PC-9 (cell line): Measurements from ENCODE around the gene NXN. TPM values are rescaled to one million over a fixed set of nuclear protein-coding genes. Genes with fewer than 3 reads are reported as not detected.
"Not testable (repeated sequence)": the region's sequence is repeated elsewhere in the genome, so short reads cannot be mapped to it uniquely, and the experiment has no call there.

ENCODE experiments used
- BruUV-seq: library from RNA; stranded (reverse); fragments of 400-500 nt; replicated peaks from 2 replicates; lab custom pipeline; 2021; lab: Mats Ljungman, UMichigan
- CTCF ChIA-PET: fragments of 300-600 bp; sonication (Branson Sonifier 250); formaldehyde crosslinking; loops from one replicate; lab custom pipeline; 2022; ENCODE audit warnings: antibody characterized with exemption; lab: Charles Lee
- POLR2A ChIA-PET: fragments of 300-600 bp; sonication (Branson Sonifier 250); formaldehyde crosslinking; loops from one replicate; lab custom pipeline; 2022; ENCODE audit warnings: antibody characterized with exemption; ENCODE audit not compliant: unreplicated experiment; lab: Charles Lee
- DNase-seq, 2 experiments: peaks; one replicate each; pipeline versions ENCODE4 v3.0.0 to v3.0.0-alpha.2; 2015 to 2022; ENCODE audit warnings: mixed read lengths in 1 of 2
- H2AFZ ChIP-seq: fragments of 200-600 bp; sonication (generic); 2 replicates; pipeline ENCODE4 v1.8.1; 2017; ENCODE audit warnings: antibody characterized with exemption
- H3F3A ChIP-seq: fragments of 200-600 bp; sonication (generic); 2 replicates; pipeline ENCODE4 v1.8.1; 2017; ENCODE audit warnings: antibody characterized with exemption, mild to moderate bottlenecking, low read depth; ENCODE audit not compliant: insufficient read depth
- H3K27ac ChIP-seq: fragments of 200-600 bp; sonication (generic); 2 replicates; pipeline ENCODE4 v1.6.1; 2016; ENCODE audit warnings: mixed run types
- H3K27me3 ChIP-seq: fragments of 200-600 bp; sonication (generic); 2 replicates; pipeline ENCODE4 v1.6.1; 2016; ENCODE audit warnings: low read depth, mixed run types; ENCODE audit not compliant: insufficient read depth
- H3K36me3 ChIP-seq: fragments of 200-600 bp; sonication (generic); 2 replicates; pipeline ENCODE4 v1.6.1; 2016; ENCODE audit warnings: low read depth, mixed run types
- H3K4me1 ChIP-seq: fragments of 200-600 bp; sonication (generic); replicated peaks from 2 replicates; pipeline ENCODE4 v1.6.1; 2016; ENCODE audit warnings: mixed run types; ENCODE audit not compliant: insufficient read depth
- H3K4me2 ChIP-seq: fragments of 200-600 bp; sonication (generic); 2 replicates; pipeline ENCODE4 v1.6.1; 2017; ENCODE audit warnings: mixed run types
- H3K4me3 ChIP-seq: fragments of 200-600 bp; sonication (generic); 2 replicates; pipeline ENCODE4 v1.6.1; 2016; ENCODE audit warnings: mixed run types
- H3K79me2 ChIP-seq: fragments of 200-600 bp; sonication (generic); 2 replicates; pipeline ENCODE4 v1.6.1; 2017; ENCODE audit warnings: low read depth, mixed run types
- H3K9me2 ChIP-seq: fragments of 200-600 bp; sonication (generic); 2 replicates; pipeline ENCODE4 v1.8.1; 2017; ENCODE audit warnings: mild to moderate bottlenecking; ENCODE audit not compliant: insufficient read depth
- H3K9me3 ChIP-seq: fragments of 200-600 bp; sonication (generic); 2 replicates; pipeline ENCODE4 v1.8.1; 2016; ENCODE audit warnings: low read depth; ENCODE audit not compliant: insufficient read depth
- H4K20me1 ChIP-seq: fragments of 200-600 bp; sonication (generic); 2 replicates; pipeline ENCODE4 v1.8.1; 2017; ENCODE audit not compliant: insufficient read depth
- EZH2 ChIP-seq: fragments of 200-600 bp; sonication (generic); IDR thresholded peaks from 2 replicates; pipeline ENCODE4 v1.8.0; 2017; ENCODE audit warnings: antibody characterized with exemption, low read depth
- intact Hi-C: fragments of 100-400 bp; cut with micrococcal nuclease; formaldehyde crosslinking; loops from one replicate; pipeline ENCODE4 v1.10.0; 2022; ENCODE audit not compliant: unreplicated experiment
- total RNA-seq: library from RNA; stranded (reverse); gene quantifications from 2 replicates; pipeline ENCODE4 v1.2.3, GENCODE V29; 2021
- TF ChIP-seq, protein P1 (sequence below): fragments of 200-600 bp; sonication (generic); conservative IDR thresholded peaks from 2 replicates; pipeline ENCODE4 v1.6.1; 2017; ENCODE audit warnings: mixed run types, antibody characterized with exemption, mild to moderate bottlenecking, moderate library complexity

Gene NXN
- total RNA-seq, 1 experiment from 2014 or later: 59.8 TPM

- Histone ChIP-seq H3K27ac (no peak overlapping the region), H3K9me2 (no peaks in the 10 kb centered on the region), H3K36me3 (0 out of 2 replicates have a peak, but pooled peaks cover 22% of the 10 kb centered on the region), H3K9me3 (no peaks in the 10 kb centered on the region), H3K27me3 (no peaks in the 10 kb centered on the region), H3K79me2 (peaks cover 17% of the 10 kb centered on the region), H3F3A (peaks cover 9% of the 10 kb centered on the region; the same call in 1 of the 2 replicates), H3K4me2 (no peak overlapping the region), H3K4me3 (no peak overlapping the region), H2AFZ (no peak overlapping the region), H4K20me1 (peaks cover 15% of the 10 kb centered on the region), H3K4me1 (no peaks in the 10 kb centered on the region)
- DNase-seq: no peak
- TF ChIP-seq, protein P1, sequence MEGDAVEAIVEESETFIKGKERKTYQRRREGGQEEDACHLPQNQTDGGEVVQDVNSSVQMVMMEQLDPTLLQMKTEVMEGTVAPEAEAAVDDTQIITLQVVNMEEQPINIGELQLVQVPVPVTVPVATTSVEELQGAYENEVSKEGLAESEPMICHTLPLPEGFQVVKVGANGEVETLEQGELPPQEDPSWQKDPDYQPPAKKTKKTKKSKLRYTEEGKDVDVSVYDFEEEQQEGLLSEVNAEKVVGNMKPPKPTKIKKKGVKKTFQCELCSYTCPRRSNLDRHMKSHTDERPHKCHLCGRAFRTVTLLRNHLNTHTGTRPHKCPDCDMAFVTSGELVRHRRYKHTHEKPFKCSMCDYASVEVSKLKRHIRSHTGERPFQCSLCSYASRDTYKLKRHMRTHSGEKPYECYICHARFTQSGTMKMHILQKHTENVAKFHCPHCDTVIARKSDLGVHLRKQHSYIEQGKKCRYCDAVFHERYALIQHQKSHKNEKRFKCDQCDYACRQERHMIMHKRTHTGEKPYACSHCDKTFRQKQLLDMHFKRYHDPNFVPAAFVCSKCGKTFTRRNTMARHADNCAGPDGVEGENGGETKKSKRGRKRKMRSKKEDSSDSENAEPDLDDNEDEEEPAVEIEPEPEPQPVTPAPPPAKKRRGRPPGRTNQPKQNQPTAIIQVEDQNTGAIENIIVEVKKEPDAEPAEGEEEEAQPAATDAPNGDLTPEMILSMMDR: no peak
- no peak for TF ChIP-seq EZH2
- CTCF ChIA-PET: no interaction called here
- POLR2A ChIA-PET: no interaction called here
- intact Hi-C loops: no loop called here
- BruUV-seq: no TSS peak
These were observed 190.3 kb downstream of the NXN start for GRCh38 chr17:789160-789840.

GRCh38 chr17:788551-788950 lies 191.0 kb downstream of the NXN start:
- no peaks in the 10 kb centered on the region for H3K9me3 ChIP-seq
- peaks cover 9% of the 10 kb centered on the region; the same call in 1 of the 2 replicates for H3F3A ChIP-seq
- H3K79me2 ChIP-seq: peaks cover 25% of the 10 kb centered on the region
- no peaks in the 10 kb centered on the region for H3K27me3 ChIP-seq
- no peak overlapping the region for H3K27ac ChIP-seq
- no TSS peak for BruUV-seq
- intact Hi-C loops: no loop called here
- POLR2A ChIA-PET: interaction anchor here (0.7 kb wide), 1 partner anchor 186 kb away, joined by 26 read pairs; no protein-coding TSS in a partner anchor
- no peak for TF ChIP-seq EZH2
- TF ChIP-seq, protein P1: no peak
- H3K9me2 ChIP-seq: no peaks in the 10 kb centered on the region
- no peak for DNase-seq
- H3K36me3 ChIP-seq: 0 out of 2 replicates have a peak, but pooled peaks cover 22% of the 10 kb centered on the region
- no peak overlapping the region for H3K4me2 ChIP-seq
- no peak overlapping the region for H3K4me3 ChIP-seq
- no peak overlapping the region for H2AFZ ChIP-seq
- H3K4me1 ChIP-seq: peaks cover 6% of the 10 kb centered on the region
- CTCF ChIA-PET: no interaction called here
- H4K20me1 ChIP-seq: peaks cover 15% of the 10 kb centered on the region

DNA sequence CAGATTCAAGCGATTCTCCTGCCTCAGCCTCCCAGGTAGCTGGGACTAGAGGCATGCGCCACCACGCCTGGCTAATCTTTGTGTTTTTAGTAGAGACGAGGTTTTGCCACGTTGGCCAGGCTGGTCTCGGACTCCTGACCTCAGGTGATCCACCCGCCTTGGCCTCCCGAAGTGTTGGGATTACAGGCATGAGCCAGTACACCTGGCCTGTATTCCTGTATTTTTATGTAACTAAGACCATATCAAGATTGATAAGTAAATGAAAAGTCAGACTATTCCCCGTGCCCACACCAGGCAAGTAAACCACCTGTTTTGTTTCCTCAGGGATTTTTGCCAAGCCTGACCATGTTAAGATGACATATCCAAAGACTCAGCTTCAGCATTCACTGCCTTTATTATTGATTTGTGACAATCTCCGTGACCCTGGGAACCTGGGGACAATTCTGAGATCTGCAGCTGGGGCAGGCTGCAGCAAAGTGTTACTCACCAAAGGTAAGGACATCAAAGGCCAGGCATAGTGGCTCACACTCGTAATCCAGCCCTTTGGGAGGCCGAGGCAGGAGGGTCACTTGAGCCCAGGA lies 191.8 kb downstream of the NXN start:
- no peaks in the 10 kb centered on the region for H3K27me3 ChIP-seq
- H3K79me2 ChIP-seq: peaks cover 33% of the 10 kb centered on the region
- intact Hi-C loops: no loop called here
- H3K9me3 ChIP-seq: no peaks in the 10 kb centered on the region
- peaks cover 9% of the 10 kb centered on the region; the same call in 1 of the 2 replicates for H3F3A ChIP-seq
- TF ChIP-seq, protein P1: no peak
- no peak for TF ChIP-seq EZH2
- H3K4me1 ChIP-seq: peaks cover 13% of the 10 kb centered on the region
- H3K4me2 ChIP-seq: no peak overlapping the region
- BruUV-seq: no TSS peak
- H3K9me2 ChIP-seq: no peaks in the 10 kb centered on the region
- peaks cover 15% of the 10 kb centered on the region for H4K20me1 ChIP-seq
- no peak overlapping the region for H2AFZ ChIP-seq
- H3K27ac ChIP-seq: no peak overlapping the region
- H3K4me3 ChIP-seq: no peak overlapping the region
- no peak for DNase-seq
- CTCF ChIA-PET: no interaction called here
- H3K36me3 ChIP-seq: 0 out of 2 replicates have a peak, but pooled peaks cover 22% of the 10 kb centered on the region
- POLR2A ChIA-PET: no interaction called here

- H3K9me3 ChIP-seq, POLR2A ChIA-PET, H4K20me1 ChIP-seq, intact Hi-C loops, CTCF ChIA-PET, DNase-seq, H3K4me2 ChIP-seq, H3F3A ChIP-seq, H2AFZ ChIP-seq, H3K9me2 ChIP-seq, BruUV-seq, H3K4me3 ChIP-seq, H3K27me3 ChIP-seq, H3K27ac ChIP-seq: not testable (repeated sequence)
- H3K36me3 ChIP-seq: 0 out of 2 replicates have a peak, but pooled peaks cover 18% of the 10 kb centered on the region
- peaks cover 17% of the 10 kb centered on the region for H3K4me1 ChIP-seq
- H3K79me2 ChIP-seq: peaks cover 51% of the 10 kb centered on the region
These were observed 193.7 kb downstream of the NXN start for GRCh38 chr17:785901-786300.
